ENCODE data around the gene CD164L2. TPM values are rescaled to one million over a fixed set of nuclear protein-coding genes. Genes with fewer than 3 reads are reported as not detected.

The CD164L2 gene
- polyA plus RNA-seq, 3 donors = not detected

DNA sequence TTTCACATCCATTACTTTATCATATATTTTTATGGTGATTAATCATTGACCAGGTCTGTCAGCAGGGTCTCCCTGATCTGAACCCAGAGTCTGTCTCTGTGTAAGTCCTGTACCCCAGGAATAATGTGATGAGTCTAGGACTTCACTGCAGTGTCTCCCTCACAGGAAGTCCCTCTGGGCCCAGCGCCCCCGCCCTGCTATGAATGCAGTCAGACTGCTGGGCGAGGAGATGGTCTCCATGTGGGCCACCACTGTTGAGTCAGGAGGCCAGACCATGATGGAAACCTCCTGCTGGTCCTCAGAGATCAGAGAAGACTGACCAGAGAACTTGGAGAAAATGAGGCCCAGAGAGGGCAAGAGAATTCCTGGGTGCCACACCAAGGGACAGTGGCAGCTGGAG is 51.7 kb downstream of the CD164L2 start:
- Histone ChIP-seq H3K27ac (ENCODE audit: low read depth in 1 of 2, low read length in 2 of 2) (no peak overlapping the region), H3K36me3 (replicated peaks in 1 of 2; ENCODE audit: control insufficient read depth in 1 of 2, insufficient read depth in 2 of 2, low read length in 2 of 2) (peaks cover 68 to 89% of the 10 kb centered on the region in 2 donors), H2AFZ (ENCODE audit: insufficient read depth, low read depth, low read length, poor library complexity, severe bottlenecking) (no peak overlapping the region), H3K9ac (ENCODE audit: insufficient read depth, low read length, poor library complexity, severe bottlenecking) (no peak overlapping the region), H4K20me1 (ENCODE audit: insufficient read depth, low read length) (peaks cover 42% of the 10 kb centered on the region), H3K4me2 (replicated peaks; ENCODE audit: extremely low read depth, low read length, poor library complexity, severe bottlenecking) (no peak overlapping the region), H3K79me2 (ENCODE audit: insufficient read depth, low read length) (peaks cover 39% of the 10 kb centered on the region), H3K4me3 (replicated peaks in 1 of 3; ENCODE audit: low read depth in 2 of 3, low read length in 3 of 3) (no peak overlapping the region), H3K4me1 (ENCODE audit: control insufficient read depth in 1 of 2, insufficient read depth in 2 of 2, low read length in 2 of 2) (peaks cover 4 to 6% of the 10 kb centered on the region in 2 donors), H3K9me3 (replicated peaks in 1 of 2; ENCODE audit: control insufficient read depth in 1 of 2, insufficient read depth in 1 of 2, low read length in 2 of 2) (no peaks in the 10 kb centered on the region), H3K27me3 (ENCODE audit: control insufficient read depth in 2 of 2, insufficient read depth in 2 of 2, low read length in 2 of 2) (no peaks in the 10 kb centered on the region)
- DNase-seq = no peak
- intact Hi-C loops (cut with micrococcal nuclease) = no loop called here
- WGBS (ENCODE audit: insufficient coverage) = 95% methylated on average over 3 of the region's 3 CpGs
- TF ChIP-seq, protein P1, sequence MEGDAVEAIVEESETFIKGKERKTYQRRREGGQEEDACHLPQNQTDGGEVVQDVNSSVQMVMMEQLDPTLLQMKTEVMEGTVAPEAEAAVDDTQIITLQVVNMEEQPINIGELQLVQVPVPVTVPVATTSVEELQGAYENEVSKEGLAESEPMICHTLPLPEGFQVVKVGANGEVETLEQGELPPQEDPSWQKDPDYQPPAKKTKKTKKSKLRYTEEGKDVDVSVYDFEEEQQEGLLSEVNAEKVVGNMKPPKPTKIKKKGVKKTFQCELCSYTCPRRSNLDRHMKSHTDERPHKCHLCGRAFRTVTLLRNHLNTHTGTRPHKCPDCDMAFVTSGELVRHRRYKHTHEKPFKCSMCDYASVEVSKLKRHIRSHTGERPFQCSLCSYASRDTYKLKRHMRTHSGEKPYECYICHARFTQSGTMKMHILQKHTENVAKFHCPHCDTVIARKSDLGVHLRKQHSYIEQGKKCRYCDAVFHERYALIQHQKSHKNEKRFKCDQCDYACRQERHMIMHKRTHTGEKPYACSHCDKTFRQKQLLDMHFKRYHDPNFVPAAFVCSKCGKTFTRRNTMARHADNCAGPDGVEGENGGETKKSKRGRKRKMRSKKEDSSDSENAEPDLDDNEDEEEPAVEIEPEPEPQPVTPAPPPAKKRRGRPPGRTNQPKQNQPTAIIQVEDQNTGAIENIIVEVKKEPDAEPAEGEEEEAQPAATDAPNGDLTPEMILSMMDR (IDR thresholded peaks at IDR 0.05) = no peak
- peaks cover 0 to 3% (median 2%) of the 10 kb centered on the region in 3 donors for H3K27me3 Mint-ChIP-seq (ENCODE audit: low read depth in 3 of 3)
- peaks cover 61 to 88% of the 10 kb centered on the region in 2 donors for H3K36me3 Mint-ChIP-seq
- peak overlapping the region in 3 of 7 donors; percentile 21 to 48 (median 46) for H3K27ac Mint-ChIP-seq
- H3K4me1 Mint-ChIP-seq = peaks cover 11% of the 10 kb centered on the region
- H3K4me3 Mint-ChIP-seq = no peak overlapping the region
- peaks cover 0 to 2% (median 0%) of the 10 kb centered on the region in 7 donors for H3K9me3 Mint-ChIP-seq

DNA sequence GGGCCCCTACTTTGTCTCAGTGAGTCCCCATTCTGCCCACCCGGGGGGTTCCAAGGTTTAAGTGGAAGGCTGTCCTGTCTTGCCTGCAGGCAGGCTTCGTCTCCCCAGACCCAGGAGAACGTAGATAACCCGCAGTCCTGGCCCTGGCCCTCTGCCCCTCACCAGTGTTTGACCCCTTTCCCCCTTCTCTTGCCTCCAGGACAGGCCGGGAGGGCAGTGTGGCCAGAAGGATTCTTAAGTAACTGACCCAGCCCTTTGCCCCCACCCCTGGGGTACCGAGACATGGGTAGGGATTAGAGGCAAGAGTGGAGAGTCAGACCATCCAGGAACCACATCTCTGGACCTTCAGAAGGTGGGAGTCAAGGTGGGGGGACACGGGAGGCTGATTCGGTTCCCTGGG is 52.3 kb downstream of the CD164L2 start:
- no peaks in the 10 kb centered on the region for H3K9me3 ChIP-seq (replicated peaks in 1 of 2; ENCODE audit: control insufficient read depth in 1 of 2, insufficient read depth in 1 of 2, low read length in 2 of 2)
- H3K4me1 Mint-ChIP-seq = peaks cover 13% of the 10 kb centered on the region
- H3K36me3 Mint-ChIP-seq = peaks cover 60 to 87% of the 10 kb centered on the region in 2 donors
- peaks cover 0 to 2% (median 0%) of the 10 kb centered on the region in 7 donors for H3K9me3 Mint-ChIP-seq
- H3K4me1 ChIP-seq (ENCODE audit: control insufficient read depth in 1 of 2, insufficient read depth in 2 of 2, low read length in 2 of 2) = peaks cover 4 to 6% of the 10 kb centered on the region in 2 donors
- WGBS (ENCODE audit: insufficient coverage) = 96% methylated on average over 7 of the region's 8 CpGs
- no peak overlapping the region for H3K9ac ChIP-seq (ENCODE audit: insufficient read depth, low read length, poor library complexity, severe bottlenecking)
- DNase-seq = no peak
- peak overlapping the region in 4 of 7 donors; percentile 4 to 48 (median 29) for H3K27ac Mint-ChIP-seq
- no peak overlapping the region for H3K4me3 Mint-ChIP-seq
- TF ChIP-seq, protein P1 (IDR thresholded peaks at IDR 0.05) = no peak
- intact Hi-C loops (cut with micrococcal nuclease) = no loop called here
- peaks cover 0 to 1% (median 0%) of the 10 kb centered on the region in 3 donors for H3K27me3 Mint-ChIP-seq (ENCODE audit: low read depth in 3 of 3)
- peaks cover 45% of the 10 kb centered on the region for H4K20me1 ChIP-seq (ENCODE audit: insufficient read depth, low read length)
- no peaks in the 10 kb centered on the region for H3K27me3 ChIP-seq (ENCODE audit: control insufficient read depth in 2 of 2, insufficient read depth in 2 of 2, low read length in 2 of 2)
- peaks cover 46% of the 10 kb centered on the region for H3K79me2 ChIP-seq (ENCODE audit: insufficient read depth, low read length)
- peaks cover 63 to 88% of the 10 kb centered on the region in 2 donors for H3K36me3 ChIP-seq (replicated peaks in 1 of 2; ENCODE audit: control insufficient read depth in 1 of 2, insufficient read depth in 2 of 2, low read length in 2 of 2)
- H3K4me2 ChIP-seq (replicated peaks; ENCODE audit: extremely low read depth, low read length, poor library complexity, severe bottlenecking) = no peak overlapping the region
- H3K27ac ChIP-seq (ENCODE audit: low read depth in 1 of 2, low read length in 2 of 2) = no peak overlapping the region
- no peak overlapping the region for H2AFZ ChIP-seq (ENCODE audit: insufficient read depth, low read depth, low read length, poor library complexity, severe bottlenecking)
- no peak overlapping the region for H3K4me3 ChIP-seq (replicated peaks in 1 of 3; ENCODE audit: low read depth in 2 of 3, low read length in 3 of 3)

Other genes starting within 250 kb of the CD164L2 start
- 10 to 100 TPM in 1 of 3 donors, 1 to 10 TPM in 2; 4.5 to 14.2 (median 4.6) TPM for gene SLC9A1, start 228.2 kb downstream of the CD164L2 start, polyA plus RNA-seq
- gene WDTC1, start 148.7 kb downstream of the CD164L2 start, polyA plus RNA-seq = 10 to 100 TPM in 1 of 3 donors, 1 to 10 TPM in 2; 2.1 to 26.6 (median 4.3) TPM
- gene TMEM222, start 61.2 kb downstream of the CD164L2 start, polyA plus RNA-seq = 10 to 100 TPM; 23.2 to 29.0 (median 24.6) TPM
- 10 to 100 TPM; 26.9 to 95.8 (median 44.6) TPM for gene SYTL1, start 41.3 kb downstream of the CD164L2 start, polyA plus RNA-seq
- gene MAP3K6, start 16.4 kb downstream of the CD164L2 start, polyA plus RNA-seq = 10 to 100 TPM in 1 of 3 donors, 1 to 10 TPM in 2; 3.2 to 14.8 (median 6.7) TPM
- not detected for gene FCN3, start 8.5 kb downstream of the CD164L2 start, polyA plus RNA-seq
- gene GPR3, start 9.3 kb upstream of the CD164L2 start, polyA plus RNA-seq = 1 to 10 TPM in 1 of 3 donors, under 1 TPM in 1, not detected in 1; 0.26 to 2.7 TPM
- gene WASF2, start 106.8 kb upstream of the CD164L2 start, polyA plus RNA-seq = 10 to 100 TPM; 53.5 to 91.6 (median 86.4) TPM
- 1 to 10 TPM in 1 of 3 donors, under 1 TPM in 2; 0.16 to 3.3 (median 0.30) TPM for gene AHDC1, start 220.8 kb upstream of the CD164L2 start, polyA plus RNA-seq

All from CD14-positive monocyte (primary cell).